Measurements from ENCODE around the gene PEX11B. TPM values are rescaled to one million over a fixed set of nuclear protein-coding genes. Genes with fewer than 3 reads are reported as not detected.
"Not testable (repeated sequence)": the region's sequence is repeated elsewhere in the genome, so short reads cannot be mapped to it uniquely, and the experiment has no call there.

The PEX11B gene
- total RNA-seq, 4 donors from 2014 or later: 30.6 to 42.1 (median 37.3) TPM

- TF ChIP-seq CTCF (IDR thresholded peaks at IDR 0.05): no peak
- no peak for TF ChIP-seq POLR2A (IDR thresholded peaks at IDR 0.05)
- Histone ChIP-seq H3K27me3 (no peaks in the 10 kb centered on the region), H3K27ac (peak overlapping the region; percentile 93 to 96 (median 94)), H3K4me1 (peaks cover 5 to 16% of the 10 kb centered on the region in 2 donors), H3K36me3 (peaks cover 0 to 8% of the 10 kb centered on the region in 2 donors), H3K9me3 (no peaks in the 10 kb centered on the region), H3K4me3 (replicated peaks in 1 of 3) (peak overlapping the region; percentile 32 to 82 (median 40))
- DNase-seq: no peak
- intact Hi-C loops (cut with DNase I): no loop called here
- WGBS, 2 donors: 6 to 7% methylated on average over 19 of the region's 19 CpGs
These were observed 8.2 kb upstream of the PEX11B start for GRCh38 chr1:145926686-145927062.

GRCh38 chr1:145922266-145922665 is 3.7 kb upstream of the PEX11B start:
- Histone ChIP-seq H3K27ac (no peak overlapping the region), H3K36me3 (peaks cover 0 to 8% of the 10 kb centered on the region in 2 donors), H3K4me3 (replicated peaks in 1 of 3) (no peak overlapping the region), H3K27me3 (no peaks in the 10 kb centered on the region), H3K4me1 (peaks cover 13 to 23% of the 10 kb centered on the region in 2 donors), H3K9me3 (no peaks in the 10 kb centered on the region)
- WGBS, 2 donors: 86 to 89% methylated on average over 2 of the region's 2 CpGs
- no peak for DNase-seq
- no peak for TF ChIP-seq POLR2A (IDR thresholded peaks at IDR 0.05)
- no peak for TF ChIP-seq CTCF (IDR thresholded peaks at IDR 0.05)
- intact Hi-C loops (cut with DNase I): no loop called here

GRCh38 chr1:145920297-145920696 is 1.8 kb upstream of the PEX11B start:
- H3K27me3 ChIP-seq; H3K4me3 ChIP-seq (replicated peaks in 1 of 3); intact Hi-C loops (cut with DNase I); H3K27ac ChIP-seq; H3K9me3 ChIP-seq; DNase-seq: not testable (repeated sequence)
- H3K4me1 ChIP-seq: peaks cover 17 to 19% of the 10 kb centered on the region in 2 donors
- 91 to 94% methylated on average over 2 to 4 of the region's 4 CpGs for WGBS, 2 donors
- H3K36me3 ChIP-seq: peaks cover 0 to 11% of the 10 kb centered on the region in 2 donors

GRCh38 chr1:145918992-145919939 is 749 bp upstream of the PEX11B start:
- H3K9me3 ChIP-seq: no peaks in the 10 kb centered on the region
- H3K36me3 ChIP-seq: peaks cover 0 to 11% of the 10 kb centered on the region in 2 donors
- peak overlapping the region; percentile 48 to 96 (median 94) for H3K27ac ChIP-seq
- 3 to 5% methylated on average over 22 to 32 of the region's 33 CpGs for WGBS, 2 donors
- peak; percentile 81 for DNase-seq
- H3K4me3 ChIP-seq (replicated peaks in 1 of 3): peak overlapping the region; percentile 33 to 88 (median 80)
- TF ChIP-seq CTCF (IDR thresholded peaks at IDR 0.05): peak in 2 of 6 experiments; percentile 10 to 26
- TF ChIP-seq POLR2A (IDR thresholded peaks at IDR 0.05): peak in 1 of 2 donors; percentile 50
- H3K27me3 ChIP-seq: no peaks in the 10 kb centered on the region
- intact Hi-C loops (cut with DNase I): loop anchor here (5.0 kb wide), 1 partner anchor 38 kb away; the partner anchor contains the start of gene LIX1L
- H3K4me1 ChIP-seq: peaks cover 17 to 19% of the 10 kb centered on the region in 2 donors

- Histone ChIP-seq H3K27me3 (no peaks in the 10 kb centered on the region), H3K4me1 (peaks cover 17 to 19% of the 10 kb centered on the region in 2 donors), H3K9me3 (no peaks in the 10 kb centered on the region), H3K27ac (peak overlapping the region in 2 of 3 donors; percentile 94 to 96), H3K36me3 (peaks cover 0 to 11% of the 10 kb centered on the region in 2 donors), H3K4me3 (replicated peaks in 1 of 3) (peak overlapping the region in 2 of 3 donors; percentile 80 to 88)
- intact Hi-C loops (cut with DNase I): loop anchor here (5.0 kb wide), 1 partner anchor 40 kb away; the partner anchor contains the start of gene LIX1L
- 73 to 83% methylated on average over 5 of the region's 5 CpGs for WGBS, 2 donors
- no peak for DNase-seq
- TF ChIP-seq CTCF (IDR thresholded peaks at IDR 0.05): no peak
These were observed 922 bp downstream of the PEX11B start for GRCh38 chr1:145917595-145917994.
